HG03135 (cell line): ENCODE data around the gene SPARC.

Source experiments
- ATAC-seq: cut with Tn5 transposase; IDR thresholded peaks from one replicate; pipeline ENCODE4 v1.9.1; 2021; ENCODE audit warnings: mild to moderate bottlenecking, moderate library complexity; ENCODE audit not compliant: unreplicated experiment

The SPARC gene

GRCh38 chr5:151679421-151680155 lies 7.1 kb downstream of the SPARC start:
- ATAC-seq, result no peak

DNA sequence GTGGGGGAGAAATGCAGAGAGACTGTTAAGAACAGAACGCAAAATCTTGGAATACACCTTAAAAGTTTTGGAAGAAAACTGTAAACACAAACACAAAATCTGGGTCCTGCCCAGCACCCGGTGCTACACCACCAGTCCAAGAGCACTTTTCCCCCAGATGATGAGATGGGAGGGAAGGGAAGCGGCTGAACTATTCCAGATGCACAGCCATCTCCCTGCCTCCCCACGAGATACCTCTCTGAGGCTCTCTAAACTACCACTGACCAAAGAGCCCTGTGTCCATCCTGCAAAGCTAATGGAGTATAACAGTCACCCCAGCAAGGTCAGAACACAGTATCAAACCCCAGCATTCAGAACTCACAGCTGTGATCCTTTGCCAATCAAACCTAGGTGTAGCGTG lies 8.0 kb downstream of the SPARC start:
- no peak for ATAC-seq

DNA sequence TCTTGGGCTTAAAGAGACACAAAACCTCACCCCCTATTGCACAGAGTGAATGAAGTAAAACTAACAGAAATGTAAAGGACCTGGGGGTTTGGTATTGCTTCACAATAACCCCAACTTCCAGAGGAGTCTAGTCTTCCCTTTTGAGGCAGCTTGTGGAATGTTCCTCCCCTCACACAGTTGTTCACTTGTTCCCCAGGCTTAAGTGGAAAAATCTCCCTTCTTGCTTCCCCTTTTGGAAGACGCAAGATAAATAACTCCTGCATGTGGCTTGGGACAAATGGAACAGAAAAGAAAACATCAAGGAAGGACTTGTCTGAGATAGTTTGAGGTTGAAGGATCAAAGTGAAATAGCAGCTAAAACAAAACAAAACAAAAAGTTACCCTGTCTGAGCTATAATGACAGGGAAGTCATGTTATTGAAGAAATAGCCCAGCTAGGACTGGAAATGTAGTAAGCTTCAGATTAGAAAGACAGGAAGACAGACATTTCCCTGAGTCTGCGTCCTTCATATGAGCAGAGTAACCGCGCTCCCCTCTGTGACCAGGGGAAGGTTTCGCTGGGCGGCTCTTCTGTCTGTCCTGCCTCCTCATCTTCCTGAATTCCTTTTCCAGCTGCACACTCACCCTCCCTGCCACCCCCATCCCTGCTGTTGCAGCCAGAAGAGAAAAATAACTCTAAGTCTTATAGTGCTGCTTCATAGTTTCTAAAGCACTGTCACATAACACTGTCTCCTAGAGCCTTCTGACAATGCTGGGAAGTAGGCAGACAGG lies 8.8 kb downstream of the SPARC start:
- ATAC-seq, result no peak

GRCh38 chr5:151676719-151677118 lies 10.0 kb downstream of the SPARC start:
- ATAC-seq, result no peak

DNA sequence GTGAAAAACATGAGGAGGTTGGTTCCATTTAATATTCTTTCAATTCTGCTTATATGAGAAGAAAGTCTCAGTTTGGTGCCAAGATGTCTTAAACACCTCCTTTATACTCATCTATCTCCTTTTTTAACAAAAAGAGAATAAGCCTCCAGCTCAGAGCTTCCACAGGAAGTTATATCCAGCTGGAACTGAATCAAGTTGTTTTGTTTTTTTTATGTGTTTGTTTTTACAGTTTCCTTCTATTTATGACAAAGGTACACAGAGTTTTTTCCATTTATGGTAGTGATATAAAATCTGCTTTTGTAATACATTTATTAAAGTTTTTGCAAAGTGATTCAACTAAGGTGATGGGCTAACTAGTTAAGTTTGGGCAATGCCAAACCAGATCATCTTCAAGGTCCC lies 10.4 kb downstream of the SPARC start:
- no peak for ATAC-seq

DNA sequence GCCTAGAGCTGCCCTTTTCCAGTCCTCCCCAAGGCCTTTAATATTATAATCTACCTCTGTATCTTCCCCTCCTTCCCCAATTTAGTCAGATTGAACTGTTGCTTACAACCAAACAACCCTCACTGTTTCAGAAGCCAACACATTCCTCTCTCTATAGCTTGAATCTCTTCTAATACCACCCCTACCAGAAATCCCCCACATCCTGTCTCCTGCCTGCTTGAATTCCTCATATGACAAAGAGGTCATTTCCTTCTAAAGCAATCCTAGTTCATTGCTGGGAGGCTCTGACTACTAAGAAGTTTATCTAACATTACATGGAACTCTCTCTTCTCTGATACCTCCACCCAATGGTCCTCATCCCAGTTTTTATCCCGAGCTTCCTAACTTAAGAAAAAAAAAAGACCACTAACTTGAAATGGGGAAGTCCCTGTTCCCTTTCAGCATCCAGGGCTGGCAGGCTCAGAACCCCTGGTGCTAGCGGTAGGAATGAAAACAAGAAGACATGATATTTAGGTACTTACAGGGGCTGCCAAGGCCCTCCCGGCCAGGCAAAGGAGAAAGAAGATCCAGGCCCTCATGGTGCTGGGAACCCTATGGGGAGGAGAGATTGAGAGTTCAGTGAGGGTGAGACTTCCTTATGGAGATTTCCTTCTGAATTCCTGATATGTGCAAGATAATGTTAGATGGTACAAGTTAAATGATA lies 11.0 kb downstream of the SPARC start:
- no peak for ATAC-seq

DNA sequence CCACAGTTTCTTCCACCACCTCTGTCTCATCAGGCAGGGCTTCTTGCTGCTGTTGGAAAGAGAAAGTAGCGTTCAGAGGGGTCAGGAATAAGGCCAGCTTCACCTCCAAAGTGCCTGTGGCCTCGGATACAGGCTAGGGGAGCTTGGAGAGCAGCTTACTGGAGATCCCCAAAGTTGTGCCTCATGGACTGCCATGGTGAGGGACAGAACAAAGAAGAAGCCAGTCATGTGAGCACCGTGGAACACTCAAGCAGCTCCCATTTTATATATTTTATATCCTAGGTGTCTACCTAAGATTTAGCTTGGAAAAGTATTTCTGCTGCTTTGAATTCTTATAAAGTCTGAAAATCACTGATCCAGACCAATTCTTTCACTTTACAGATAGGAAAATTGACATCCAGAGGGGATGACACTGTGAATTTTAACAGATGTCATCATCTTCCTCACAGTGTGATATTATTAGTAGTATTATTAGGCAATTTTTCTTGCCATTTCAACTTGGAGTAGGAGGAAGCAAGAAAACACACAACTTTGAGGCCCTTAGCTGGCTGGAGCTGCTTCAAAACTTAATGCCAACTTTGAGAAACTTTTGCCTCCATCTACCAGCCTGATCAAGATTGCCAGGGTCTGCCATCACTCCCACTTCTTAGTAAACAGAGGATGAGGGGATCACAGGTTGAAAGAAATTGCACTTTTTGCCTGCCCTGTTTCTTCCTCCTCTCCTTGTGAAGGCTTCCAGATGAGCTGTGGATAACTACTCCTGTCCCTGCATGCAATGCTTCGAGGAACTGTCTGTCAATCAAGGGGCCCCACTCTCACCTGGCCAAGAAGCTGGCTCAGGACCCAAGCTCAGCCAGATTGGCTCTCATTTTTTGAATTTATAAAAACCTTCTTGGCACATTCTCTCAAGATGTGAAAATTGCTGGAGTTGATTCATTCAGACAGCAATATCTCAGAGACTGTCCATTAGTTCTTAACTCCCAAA lies 11.8 kb downstream of the SPARC start:
- no peak for ATAC-seq

GRCh38 chr5:151673421-151673820 lies 13.3 kb downstream of the SPARC start:
- no peak for ATAC-seq

DNA sequence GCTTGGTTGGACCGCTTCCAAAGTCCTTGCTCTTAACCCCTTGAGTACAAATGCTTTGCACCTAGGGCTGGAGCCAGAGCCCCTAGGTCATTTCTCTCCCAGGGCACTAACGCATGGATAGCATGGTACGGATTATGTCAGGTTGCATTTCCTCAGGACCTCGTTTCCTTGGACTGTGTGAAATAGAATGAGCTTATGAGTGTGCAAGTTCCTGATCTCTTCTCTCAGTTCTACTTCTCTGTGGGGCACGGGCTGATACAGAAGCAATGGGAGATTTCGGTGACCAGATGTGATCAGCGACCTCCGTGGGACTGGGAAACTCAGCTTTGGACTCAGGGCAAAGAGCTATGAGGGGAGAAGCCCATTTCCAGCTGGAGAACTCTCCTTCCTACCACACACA lies 14.2 kb downstream of the SPARC start:
- no peak for ATAC-seq

DNA sequence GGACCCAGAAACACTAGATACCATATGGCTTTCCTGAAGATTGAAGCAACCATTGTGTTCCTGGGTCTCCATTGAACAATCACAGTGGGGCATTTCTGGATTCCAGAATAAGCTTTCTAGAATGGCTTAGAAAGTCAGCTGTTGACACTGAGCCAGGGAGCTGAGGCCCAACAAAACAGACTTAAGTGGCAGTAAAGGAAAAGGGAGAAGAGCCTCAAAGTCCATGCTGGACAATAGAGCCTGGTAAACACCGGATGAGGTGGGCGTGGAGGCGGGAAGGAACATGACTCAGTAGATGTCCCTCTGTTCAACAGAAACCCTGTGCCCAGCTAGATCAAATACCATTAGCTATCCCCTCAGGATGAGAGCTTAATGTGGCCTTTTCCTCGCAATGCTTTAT lies 14.8 kb downstream of the SPARC start:
- ATAC-seq, result no peak

DNA sequence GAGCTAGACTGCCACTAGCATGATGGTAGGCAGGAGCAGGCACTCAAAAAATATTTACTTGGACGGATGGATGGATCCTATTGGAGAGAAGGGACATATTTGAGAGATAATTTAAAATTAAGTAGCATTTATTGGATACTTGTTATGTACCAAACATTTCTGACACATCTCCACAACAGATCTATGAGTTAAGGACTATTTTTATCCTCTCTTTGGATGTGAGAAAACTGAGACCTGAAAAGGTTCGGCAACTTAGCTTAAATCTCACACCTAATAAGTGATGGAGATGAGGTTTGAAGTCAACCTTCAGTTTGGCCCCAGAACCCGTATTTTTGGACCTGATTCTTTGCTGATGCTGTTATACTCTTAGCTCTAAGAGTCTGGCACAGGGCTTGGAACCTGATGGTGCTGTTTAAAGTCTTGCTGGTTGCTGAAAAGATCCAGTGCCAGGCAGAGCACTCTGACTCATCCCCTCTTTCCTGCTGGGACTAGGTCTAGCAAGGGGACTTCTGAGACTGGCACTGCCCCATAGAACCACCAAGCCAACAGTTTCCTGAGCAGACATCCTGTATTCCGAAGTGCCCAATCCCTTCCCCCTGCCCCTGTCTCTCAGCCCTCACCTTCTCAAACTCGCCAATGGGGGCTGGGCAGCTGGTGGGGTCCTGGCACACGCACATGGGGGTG lies 15.6 kb downstream of the SPARC start:
- no peak for ATAC-seq

DNA sequence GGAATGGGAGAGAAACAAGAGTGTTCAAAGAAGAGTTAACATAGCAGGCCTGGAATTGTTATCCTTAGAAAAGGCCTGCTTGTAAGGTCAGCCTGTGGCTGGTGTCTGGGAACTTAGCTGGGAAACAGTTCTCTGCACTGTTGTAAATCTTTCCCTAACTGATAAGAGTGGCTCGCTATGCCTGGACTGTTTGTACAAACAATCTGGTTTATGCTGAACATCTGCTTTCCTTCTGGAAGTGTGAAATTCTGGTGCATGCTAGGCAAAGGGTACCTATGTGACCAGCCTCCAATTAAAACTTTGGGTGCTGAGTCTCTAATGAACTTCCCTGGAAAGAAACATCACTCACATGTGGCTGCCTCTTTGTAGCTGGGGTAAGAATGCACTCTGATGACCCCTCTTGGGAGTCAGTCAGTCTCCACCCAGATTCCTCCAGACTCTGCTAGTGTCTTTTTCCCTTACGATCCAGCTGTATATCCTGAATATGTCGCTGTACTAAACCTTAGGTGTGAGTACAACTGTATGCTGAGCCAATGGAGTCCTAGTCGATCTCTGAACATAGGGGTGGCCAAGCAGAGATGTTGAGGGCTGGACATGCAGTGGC lies 16.5 kb downstream of the SPARC start:
- ATAC-seq, result no peak

GRCh38 chr5:151667083-151667482 lies 19.6 kb downstream of the SPARC start:
- ATAC-seq, result no peak

GRCh38 chr5:151665613-151666012 lies 21.1 kb downstream of the SPARC start:
- ATAC-seq, result no peak

DNA sequence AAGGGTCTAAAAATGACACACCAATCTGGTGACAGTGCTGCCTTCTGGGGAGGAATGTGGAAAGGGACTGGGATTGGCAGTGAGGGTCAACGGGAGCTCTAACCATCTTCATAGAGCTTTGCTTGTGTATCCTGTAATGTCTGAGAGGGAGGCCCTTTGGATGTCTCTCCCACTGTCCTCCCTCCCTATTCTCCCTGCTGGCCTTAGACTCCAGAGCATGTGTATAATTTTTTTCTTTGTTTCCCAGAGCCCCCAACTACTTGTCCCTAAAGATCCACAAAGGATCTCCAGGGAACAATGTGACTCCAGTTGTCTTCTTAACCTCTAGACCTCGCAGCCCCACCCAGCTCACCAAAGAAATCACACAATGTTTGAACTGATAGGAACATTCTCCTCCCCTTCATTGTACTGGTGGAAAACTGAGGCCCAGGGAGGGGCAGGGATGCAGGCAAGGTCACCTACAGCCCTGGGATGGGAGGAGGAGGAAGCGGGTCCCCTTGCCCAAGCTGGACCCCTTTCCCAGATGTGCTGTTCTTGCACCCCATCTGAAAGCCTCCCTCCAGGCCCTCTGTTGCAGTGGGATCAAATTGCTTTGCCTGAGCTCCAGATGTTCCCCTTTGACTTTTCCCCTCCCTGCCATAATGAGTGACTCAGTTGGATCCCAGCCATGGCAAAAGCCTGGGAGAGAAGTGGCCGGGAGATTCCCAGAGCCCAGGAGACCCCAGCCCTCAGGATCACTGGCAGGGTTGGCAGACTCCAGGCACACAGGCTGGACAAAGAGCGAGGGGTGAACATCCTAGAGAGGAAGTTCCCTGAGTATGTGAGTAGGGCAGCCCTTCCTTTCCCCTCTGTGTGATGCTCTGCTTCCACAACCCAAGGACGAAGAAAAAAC lies 21.8 kb downstream of the SPARC start:
- ATAC-seq, result no peak

DNA sequence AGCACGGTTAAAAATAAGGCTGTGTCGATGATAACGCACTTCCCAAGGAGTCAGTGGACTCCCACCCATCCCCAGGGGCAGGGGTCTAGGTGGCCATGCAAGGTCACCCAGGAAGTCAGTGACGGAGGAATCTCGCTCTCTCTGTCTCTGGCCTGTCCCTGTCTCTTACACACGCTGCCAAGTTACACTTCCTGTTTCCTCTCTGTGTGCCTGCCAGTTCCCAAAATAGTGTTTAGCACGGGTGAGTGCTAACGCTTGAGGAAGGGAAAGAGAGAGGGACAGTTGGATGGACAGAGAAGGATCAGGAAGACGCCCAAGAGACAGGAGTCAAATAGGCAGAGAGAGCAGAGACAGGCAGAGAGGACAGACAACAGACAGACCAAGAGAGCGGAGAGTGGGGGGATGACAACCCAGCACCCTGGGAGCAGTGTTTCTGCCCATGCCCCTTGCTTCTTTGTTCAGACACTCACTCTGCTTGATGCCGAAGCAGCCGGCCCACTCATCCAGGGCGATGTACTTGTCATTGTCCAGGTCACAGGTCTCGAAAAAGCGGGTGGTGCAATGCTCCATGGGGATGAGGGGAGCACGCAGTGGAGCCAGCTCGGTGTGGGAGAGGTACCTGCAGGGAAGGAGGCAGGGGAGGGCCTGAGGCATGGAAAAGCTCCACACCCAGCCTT lies 23.0 kb downstream of the SPARC start:
- no peak for ATAC-seq

GRCh38 chr5:151662805-151663204 lies 23.9 kb downstream of the SPARC start:
- no peak for ATAC-seq
